Subcutaneous abdominal adipose tissue (tissue), 5 donors: Measurements from ENCODE around the gene LPIN1.

Source experiments
- H3K27ac ChIP-seq: one replicate; pipeline ENCODE4 v1.7.0; 2013; ENCODE audit warnings: low read depth, mild to moderate bottlenecking, inconsistent platforms, low read length, moderate library complexity
- H3K27me3 ChIP-seq, 5 donors: one replicate each; pipeline ENCODE4 v1.7.0; 2013; ENCODE audit warnings: low read length in 5 of 5, inconsistent platforms in 1 of 5; ENCODE audit not compliant: control insufficient read depth in 5 of 5, insufficient read depth in 4 of 5
- H3K36me3 ChIP-seq, 5 donors: one replicate each; pipeline ENCODE4 v1.7.0; 2013; ENCODE audit warnings: low read length in 5 of 5; ENCODE audit not compliant: control insufficient read depth in 5 of 5, insufficient read depth in 5 of 5
- H3K4me1 ChIP-seq, 5 donors: one replicate each; pipeline ENCODE4 v1.7.0; 2013; ENCODE audit warnings: low read length in 5 of 5, mild to moderate bottlenecking in 3 of 5, moderate library complexity in 1 of 5; ENCODE audit not compliant: control insufficient read depth in 5 of 5, insufficient read depth in 5 of 5
- H3K4me3 ChIP-seq, 5 donors: one replicate each; pipeline ENCODE4 v1.7.0; 2013; ENCODE audit warnings: low read length in 5 of 5, low read depth in 1 of 5
- H3K9ac ChIP-seq, 5 donors: one replicate each; pipeline ENCODE4 v1.7.0; 2013; ENCODE audit warnings: low read length in 5 of 5, mild to moderate bottlenecking in 4 of 5, moderate library complexity in 3 of 5
- H3K9me3 ChIP-seq, 5 donors: one replicate each; pipeline ENCODE4 v1.7.0; 2013; ENCODE audit warnings: low read length in 5 of 5; ENCODE audit not compliant: control insufficient read depth in 5 of 5
- donor health status: healthy.
- donor health status: healthy.
- donor health status: healthy.
- donor health status: healthy.
- donor health status: healthy.

The LPIN1 gene

GRCh38 chr2:11789243-11789642, 42.8 kb downstream of the LPIN1 start:
- Histone ChIP-seq H3K9me3 (no peaks in the 10 kb centered on the region), H3K4me3 (no peak overlapping the region), H3K27ac (no peak overlapping the region), H3K27me3 (no peaks in the 10 kb centered on the region), H3K4me1 (peaks cover 2 to 7% (median 4%) of the 10 kb centered on the region in 5 donors), H3K36me3 (peaks cover 30 to 89% (median 78%) of the 10 kb centered on the region in 5 donors), H3K9ac (no peak overlapping the region)

GRCh38 chr2:11790228-11790627, 43.8 kb downstream of the LPIN1 start:
- no peaks in the 10 kb centered on the region for H3K27me3 ChIP-seq
- H3K4me1 ChIP-seq = peaks cover 0 to 3% (median under 1%) of the 10 kb centered on the region in 5 donors
- H3K9me3 ChIP-seq = no peaks in the 10 kb centered on the region
- H3K36me3 ChIP-seq = peaks cover 34 to 95% (median 79%) of the 10 kb centered on the region in 5 donors
- no peak overlapping the region for H3K4me3 ChIP-seq
- H3K9ac ChIP-seq = no peak overlapping the region
- no peak overlapping the region for H3K27ac ChIP-seq

- H3K4me3 ChIP-seq = no peak overlapping the region
- peaks cover 35 to 93% (median 76%) of the 10 kb centered on the region in 5 donors for H3K36me3 ChIP-seq
- H3K9ac ChIP-seq = no peak overlapping the region
- no peaks in the 10 kb centered on the region for H3K27me3 ChIP-seq
- H3K4me1 ChIP-seq = peaks cover 0 to 13% (median 10%) of the 10 kb centered on the region in 5 donors
- no peak overlapping the region for H3K27ac ChIP-seq
- H3K9me3 ChIP-seq = no peaks in the 10 kb centered on the region
Observed at GRCh38 chr2:11795590-11795989, 49.2 kb downstream of the LPIN1 start.

- H3K4me3 ChIP-seq = no peak overlapping the region
- no peaks in the 10 kb centered on the region for H3K9me3 ChIP-seq
- peak overlapping the region; percentile 11 for H3K27ac ChIP-seq
- no peaks in the 10 kb centered on the region for H3K27me3 ChIP-seq
- no peak overlapping the region for H3K9ac ChIP-seq
- peaks cover 33 to 93% (median 73%) of the 10 kb centered on the region in 5 donors for H3K36me3 ChIP-seq
- peaks cover 0 to 13% (median 10%) of the 10 kb centered on the region in 5 donors for H3K4me1 ChIP-seq
Observed at GRCh38 chr2:11796190-11797171, 50.0 kb downstream of the LPIN1 start.

- Histone ChIP-seq H3K4me1 (peaks cover 0 to 13% (median 10%) of the 10 kb centered on the region in 5 donors), H3K4me3 (no peak overlapping the region), H3K27ac (no peak overlapping the region), H3K27me3 (no peaks in the 10 kb centered on the region), H3K9ac (no peak overlapping the region), H3K9me3 (no peaks in the 10 kb centered on the region), H3K36me3 (peaks cover 35 to 89% (median 69%) of the 10 kb centered on the region in 5 donors)
Observed at GRCh38 chr2:11797846-11798245, 51.4 kb downstream of the LPIN1 start.

GRCh38 chr2:11798701-11799435, 52.4 kb downstream of the LPIN1 start:
- Histone ChIP-seq H3K27ac (no peak overlapping the region), H3K4me1 (peaks cover 0 to 13% (median 7%) of the 10 kb centered on the region in 5 donors), H3K36me3 (peaks cover 30 to 89% (median 70%) of the 10 kb centered on the region in 5 donors), H3K9ac (no peak overlapping the region), H3K9me3 (no peaks in the 10 kb centered on the region), H3K4me3 (no peak overlapping the region), H3K27me3 (no peaks in the 10 kb centered on the region)

GRCh38 chr2:11799826-11800225, 53.4 kb downstream of the LPIN1 start:
- H3K36me3 ChIP-seq = peaks cover 25 to 90% (median 76%) of the 10 kb centered on the region in 5 donors
- no peak overlapping the region for H3K27ac ChIP-seq
- no peak overlapping the region for H3K9ac ChIP-seq
- H3K27me3 ChIP-seq = no peaks in the 10 kb centered on the region
- no peak overlapping the region for H3K4me3 ChIP-seq
- H3K4me1 ChIP-seq = peaks cover 0 to 13% (median 7%) of the 10 kb centered on the region in 5 donors
- H3K9me3 ChIP-seq = no peaks in the 10 kb centered on the region

GRCh38 chr2:11802782-11803191, 56.4 kb downstream of the LPIN1 start:
- Histone ChIP-seq H3K27me3 (no peaks in the 10 kb centered on the region), H3K4me3 (no peak overlapping the region), H3K9ac (no peak overlapping the region), H3K36me3 (peaks cover 22 to 91% (median 81%) of the 10 kb centered on the region in 5 donors), H3K9me3 (no peaks in the 10 kb centered on the region), H3K4me1 (no peaks in the 10 kb centered on the region), H3K27ac (no peak overlapping the region)

- H3K9me3 ChIP-seq = no peaks in the 10 kb centered on the region
- no peak overlapping the region for H3K9ac ChIP-seq
- H3K36me3 ChIP-seq = peaks cover 23 to 82% (median 65%) of the 10 kb centered on the region in 5 donors
- no peak overlapping the region for H3K4me3 ChIP-seq
- H3K27me3 ChIP-seq = no peaks in the 10 kb centered on the region
- no peaks in the 10 kb centered on the region for H3K4me1 ChIP-seq
- H3K27ac ChIP-seq = no peak overlapping the region
Observed at GRCh38 chr2:11805024-11805423, 58.6 kb downstream of the LPIN1 start.

GRCh38 chr2:11805920-11806319, 59.5 kb downstream of the LPIN1 start:
- peaks cover 23 to 88% (median 63%) of the 10 kb centered on the region in 5 donors for H3K36me3 ChIP-seq
- H3K9me3 ChIP-seq = no peaks in the 10 kb centered on the region
- no peak overlapping the region for H3K9ac ChIP-seq

More at GRCh38 chr2:11805920-11806319, 59.5 kb downstream of the LPIN1 start:
- Histone ChIP-seq H3K4me3 (no peak overlapping the region), H3K27me3 (no peaks in the 10 kb centered on the region), H3K4me1 (no peaks in the 10 kb centered on the region), H3K27ac (no peak overlapping the region)
